Measurements from ENCODE around the gene CYP3A4. TPM values are rescaled to one million over a fixed set of nuclear protein-coding genes. Genes with fewer than 3 reads are reported as not detected.

CYP3A4 gene
- total and polyA plus RNA-seq, 2 of the 13 experiments (the other 11 are each of a cell fraction or from before 2014, with no cell fraction given): 0.11 to 0.24 TPM

DNA sequence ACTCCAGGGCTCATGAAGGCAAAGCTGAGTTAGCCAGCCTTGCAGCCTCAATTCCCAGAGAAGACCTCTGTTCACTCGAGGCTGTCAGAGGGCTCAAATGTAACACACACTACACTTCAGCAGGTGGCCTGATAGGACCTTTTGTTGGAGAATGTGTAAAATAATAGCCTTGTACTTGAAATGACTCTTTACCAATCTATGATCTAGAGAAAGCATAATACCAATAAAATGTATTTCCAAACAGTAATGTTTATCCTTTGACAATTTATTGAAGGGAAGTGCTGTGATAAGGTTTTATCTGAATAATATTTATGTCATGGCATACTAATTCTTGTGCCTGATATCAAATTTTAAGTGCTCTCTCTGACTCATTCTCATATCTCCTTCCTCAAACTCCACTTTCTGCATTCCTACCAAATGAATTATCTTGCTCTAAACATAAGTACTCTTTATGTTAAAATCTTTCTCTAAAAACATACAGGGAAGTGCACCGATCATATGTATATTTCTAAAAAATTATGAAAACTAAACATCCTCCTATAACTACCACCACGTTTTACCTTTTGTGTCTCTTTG lies 69.9 kb downstream of the CYP3A4 start:
- intact Hi-C loops (cut with micrococcal nuclease; ENCODE audit: unreplicated experiment) (no loop called here), in situ Hi-C loops (cut with HindIII; ENCODE audit: extremely low pct_ligation_motif_present, low pct_unique_long_range_greater_than_20kb) (no loop called here)
- no TSS peak for BruUV-seq (replicated peaks)
- POLR2A ChIA-PET: no interaction called here
- H2AFZ ChIP-seq (ENCODE audit: low read length): no peak overlapping the region
- no peaks in the 10 kb centered on the region for H3K27me3 ChIP-seq (ENCODE audit: control insufficient read depth in 1 of 2, insufficient read depth in 2 of 2, low read length in 2 of 2)
- ATAC-seq (no peak), DNase-seq (ENCODE audit: low spot score) (no peak), FAIRE-seq (no peak)
- CTCF ChIA-PET (ENCODE audit: low intra/inter-chr PET ratio, low total read pairs): no interaction called here
- H3K9me3 ChIP-seq (ENCODE audit: low read length): peaks cover 12% of the 10 kb centered on the region; the same call in 1 of the 2 replicates
- no peaks in the 10 kb centered on the region for H3K79me2 ChIP-seq (ENCODE audit: insufficient read depth, low read length)
- no peaks in the 10 kb centered on the region for H3K4me1 ChIP-seq (ENCODE audit: insufficient read depth, low read length)
- no peak overlapping the region for H3K4me3 ChIP-seq (replicated peaks in 1 of 3; ENCODE audit: insufficient read depth in 1 of 3, low read depth in 2 of 3, low read length in 3 of 3)
- no peak overlapping the region for H3K4me2 ChIP-seq (ENCODE audit: low read depth, low read length)
- TF ChIP-seq ZNF672 (CRISPR knock-in tag; IDR thresholded peaks at IDR 0.05): no peak
- H3K36me3 ChIP-seq (replicated peaks in 1 of 2; ENCODE audit: control insufficient read depth in 1 of 2, insufficient read depth in 2 of 2, low read length in 2 of 2): no peaks in the 10 kb centered on the region
- H4K20me1 ChIP-seq (ENCODE audit: insufficient read depth, low read length): no peaks in the 10 kb centered on the region
- WGBS (ENCODE audit: low lambda C conversion rate): 81% methylated on average over 3 of the region's 3 CpGs
- H3K27ac ChIP-seq (ENCODE audit: extremely low read length, insufficient read depth, low read length): no peak overlapping the region
- no peak overlapping the region for H3K9ac ChIP-seq (ENCODE audit: insufficient read depth, low read depth, low read length)

DNA sequence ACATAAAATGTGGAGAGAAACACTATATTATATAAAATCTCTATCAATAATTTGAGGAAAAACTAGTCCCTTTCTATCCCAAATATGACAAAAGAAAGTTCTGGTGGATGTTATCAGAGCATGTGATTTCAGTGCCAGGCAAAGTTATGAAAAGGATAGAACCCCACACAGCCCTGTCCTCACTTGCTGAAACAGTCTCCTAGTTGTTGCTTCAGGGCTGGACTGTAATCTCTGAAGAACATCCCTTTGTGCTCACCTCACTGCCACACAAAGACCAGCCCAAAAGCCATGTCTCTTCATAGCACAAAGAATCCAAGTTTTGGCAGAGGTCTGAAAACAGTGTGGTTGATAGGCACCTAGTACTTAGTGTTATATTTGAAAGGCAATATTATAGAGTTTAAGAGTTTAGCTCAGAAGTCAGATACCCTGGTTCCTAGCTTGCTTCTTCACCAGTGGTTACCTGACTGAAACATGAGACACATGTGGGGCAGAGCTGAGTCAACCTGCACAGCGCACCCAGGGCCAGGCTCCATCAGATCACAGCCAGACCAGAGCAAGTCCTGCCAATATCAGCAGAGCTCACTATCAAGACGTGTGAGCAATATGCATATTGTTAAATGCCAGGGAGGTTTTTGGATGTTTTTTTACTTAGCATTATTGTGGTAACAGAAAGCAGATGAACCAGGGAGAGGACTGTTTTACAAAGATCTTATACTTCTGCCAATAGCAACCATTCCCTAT lies 74.0 kb downstream of the CYP3A4 start:
- TF ChIP-seq ZNF160 (CRISPR knock-in tag; IDR thresholded peaks at IDR 0.05) (no peak), ZFX (CRISPR knock-in tag; IDR thresholded peaks at IDR 0.05; ENCODE audit: low read depth) (no peak), NFE2L1 (CRISPR knock-in tag; IDR thresholded peaks at IDR 0.05; ENCODE audit: borderline replicate concordance) (no peak), ZMYM3 (CRISPR knock-in tag; IDR thresholded peaks at IDR 0.05) (no peak), FIP1L1 (IDR thresholded peaks at IDR 0.05; ENCODE audit: borderline replicate concordance, insufficient read depth, low read depth, low read length) (no peak), TEAD3 (CRISPR knock-in tag; optimal IDR thresholded peaks at IDR 0.05; ENCODE audit: borderline replicate concordance) (no peak), SP2 (CRISPR knock-in tag; IDR thresholded peaks at IDR 0.05) (no peak), GPN1 (CRISPR knock-in tag; IDR thresholded peaks at IDR 0.05; ENCODE audit: borderline replicate concordance) (no peak), RFX3 (CRISPR knock-in tag; IDR thresholded peaks at IDR 0.05) (no peak), ERF (CRISPR knock-in tag; IDR thresholded peaks at IDR 0.05) (no peak), FOXK1 (CRISPR knock-in tag; IDR thresholded peaks at IDR 0.05; ENCODE audit: borderline replicate concordance, low read depth) (no peak), HNF4G (IDR thresholded peaks at IDR 0.05; ENCODE audit: borderline replicate concordance, low read depth, low read length) (no peak), HNF4G (CRISPR knock-in tag; IDR thresholded peaks at IDR 0.05; ENCODE audit: borderline replicate concordance, low read depth) (no peak), GABPB1 (CRISPR knock-in tag; IDR thresholded peaks at IDR 0.05) (no peak), YY1 (IDR thresholded peaks at IDR 0.05; ENCODE audit: insufficient read depth, insufficient replicate concordance, low read depth, low read length) (no peak), SETDB1 (CRISPR knock-in tag; IDR thresholded peaks at IDR 0.05; ENCODE audit: borderline replicate concordance) (no peak)
- TF ChIP-seq, protein P1, sequence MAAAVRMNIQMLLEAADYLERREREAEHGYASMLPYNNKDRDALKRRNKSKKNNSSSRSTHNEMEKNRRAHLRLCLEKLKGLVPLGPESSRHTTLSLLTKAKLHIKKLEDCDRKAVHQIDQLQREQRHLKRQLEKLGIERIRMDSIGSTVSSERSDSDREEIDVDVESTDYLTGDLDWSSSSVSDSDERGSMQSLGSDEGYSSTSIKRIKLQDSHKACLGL (CRISPR knock-in tag; IDR thresholded peaks at IDR 0.05): no peak
- Histone ChIP-seq H3K4me3 (replicated peaks in 1 of 3; ENCODE audit: insufficient read depth in 1 of 3, low read depth in 2 of 3, low read length in 3 of 3) (no peak overlapping the region), H3K4me2 (ENCODE audit: low read depth, low read length) (no peak overlapping the region), H3K27ac (ENCODE audit: extremely low read length, insufficient read depth, low read length) (no peak overlapping the region), H3K27me3 (ENCODE audit: control insufficient read depth in 1 of 2, insufficient read depth in 2 of 2, low read length in 2 of 2) (no peaks in the 10 kb centered on the region), H3K79me2 (ENCODE audit: insufficient read depth, low read length) (no peaks in the 10 kb centered on the region), H3K9ac (ENCODE audit: insufficient read depth, low read depth, low read length) (no peak overlapping the region), H2AFZ (ENCODE audit: low read length) (no peak overlapping the region), H3K4me1 (ENCODE audit: insufficient read depth, low read length) (no peaks in the 10 kb centered on the region), H3K36me3 (replicated peaks in 1 of 2; ENCODE audit: control insufficient read depth in 1 of 2, insufficient read depth in 2 of 2, low read length in 2 of 2) (no peaks in the 10 kb centered on the region), H4K20me1 (ENCODE audit: insufficient read depth, low read length) (no peaks in the 10 kb centered on the region), H3K9me3 (ENCODE audit: low read length) (peaks cover 5% of the 10 kb centered on the region; the same call in 1 of the 2 replicates)
- 95% methylated on average over 2 of the region's 2 CpGs for WGBS (ENCODE audit: low lambda C conversion rate)
- ATAC-seq (no peak), DNase-seq (ENCODE audit: low spot score) (no peak), FAIRE-seq (no peak)
- intact Hi-C loops (cut with micrococcal nuclease; ENCODE audit: unreplicated experiment) (no loop called here), in situ Hi-C loops (cut with HindIII; ENCODE audit: extremely low pct_ligation_motif_present, low pct_unique_long_range_greater_than_20kb) (no loop called here)
- POLR2A ChIA-PET: no interaction called here
- BruUV-seq (replicated peaks): no TSS peak
- CTCF ChIA-PET (ENCODE audit: low intra/inter-chr PET ratio, low total read pairs): no interaction called here

Data from HepG2 (cell line).